Measurements from ENCODE around the gene SGSM1. TPM values are rescaled to one million over a fixed set of nuclear protein-coding genes. Genes with fewer than 3 reads are reported as not detected.
A peak's percentile ranks its signal among the peaks of the same experiment; 100 is the strongest.

The SGSM1 gene
- total and polyA plus RNA-seq, 9 of the 15 experiments (the other 6 are each of a cell fraction or from before 2014, with no cell fraction given), result not detected

DNA sequence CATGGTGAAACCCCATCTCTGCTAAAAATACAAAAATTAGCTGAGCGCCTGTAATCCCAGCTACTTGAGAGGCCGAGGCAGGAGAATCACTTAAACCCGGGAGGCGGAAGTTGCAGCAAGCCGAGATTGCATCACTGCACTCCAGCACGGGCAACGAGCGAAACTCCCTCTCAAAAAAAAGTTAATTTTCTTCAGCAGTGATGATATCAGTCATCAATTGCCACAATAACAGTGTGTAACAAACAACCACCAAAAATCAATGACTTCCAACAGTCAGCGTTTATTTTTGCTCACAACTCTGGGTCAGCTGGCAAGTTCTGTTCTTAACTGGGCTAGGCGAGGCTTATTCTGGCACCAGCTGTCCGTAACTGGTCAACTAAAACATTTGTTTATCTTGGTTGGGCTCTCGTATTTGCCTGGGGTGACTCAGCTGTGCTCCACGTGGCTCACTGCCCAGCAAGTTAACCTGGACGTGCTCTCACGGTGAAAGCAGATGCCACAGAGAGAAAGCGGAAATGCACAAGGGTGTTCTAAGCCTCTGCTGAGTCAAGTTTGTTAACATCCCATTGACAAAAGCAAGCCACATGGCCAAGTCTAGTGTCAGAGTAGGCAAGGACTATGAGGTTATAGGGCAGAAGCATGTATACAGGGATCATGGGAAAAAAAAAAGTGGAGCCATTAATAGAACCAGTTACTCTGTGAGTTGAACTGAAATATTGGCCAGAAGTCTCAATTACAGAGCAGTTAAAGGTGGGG, 88.4 kb downstream of the SGSM1 start:
- no TSS peak for BruUV-seq (replicated peaks)
- peak in 2 of 4 experiments; percentile 22 to 25 for DNase-seq (ENCODE audit: extremely low read depth in 1 of 4, low spot score in 3 of 4)
- Histone ChIP-seq H2AFZ (ENCODE audit: low read depth, low read length) (peak overlapping the region; percentile 68), H3K4me1 (replicated peaks in 1 of 2; ENCODE audit: control insufficient read depth in 2 of 2, insufficient read depth in 2 of 2, low read length in 2 of 2) (peaks cover 6 to 7% of the 10 kb centered on the region in 2 experiments; a peak in 4 of 5 replicates), H4K20me1 (replicated peaks; ENCODE audit: control insufficient read depth, insufficient read depth, low read length) (no peaks in the 10 kb centered on the region), H3K27ac (ENCODE audit: extremely low read depth, low read depth, low read length) (no peak overlapping the region), H3K9ac (ENCODE audit: insufficient read depth in 1 of 2, low read depth in 2 of 2, low read length in 2 of 2) (no peak overlapping the region), H3K4me2 (ENCODE audit: insufficient read depth, low read length) (peak overlapping the region; percentile 32; the same call in 1 of the 2 replicates), H3K4me3 (no peak overlapping the region), H3K9me3 (replicated peaks; ENCODE audit: control insufficient read depth, insufficient read depth, low read depth, low read length) (no peaks in the 10 kb centered on the region), H3K27me3 (ENCODE audit: control insufficient read depth in 2 of 2, insufficient read depth in 2 of 2, low read length in 2 of 2) (peaks cover 0 to 24% of the 10 kb centered on the region in 2 experiments; a peak in 2 of 5 replicates), H3K9me1 (ENCODE audit: control insufficient read depth, insufficient read depth, low read length) (no peaks in the 10 kb centered on the region), H3K79me2 (ENCODE audit: control insufficient read depth, insufficient read depth, low read length) (no peaks in the 10 kb centered on the region), H3K36me3 (ENCODE audit: control insufficient read depth, insufficient read depth, low read length) (no peaks in the 10 kb centered on the region)
- peak; percentile 68 for ATAC-seq
- 10% methylated on average over 14 of the region's 16 CpGs for whole genome bisulfite sequencing (ENCODE audit: insufficient coverage, low coverage, missing lambda C conversion rate)
- ChIA-PET CTCF (ENCODE audit: low intra/inter-chr PET ratio) (no interaction called here), POLR2A (interaction anchor here (0.6 kb wide), 1 partner anchor 13 kb away, joined by 3 read pairs; no protein-coding TSS in a partner anchor)
- intact Hi-C loops (cut with micrococcal nuclease), result no loop called here
- in situ Hi-C loops (cut with MboI), result no loop called here
- FAIRE-seq, result no peak
- TF ChIP-seq NR1H2 (CRISPR knock-in tag; IDR thresholded peaks at IDR 0.05) (no peak), ZNF76 (CRISPR knock-in tag; IDR thresholded peaks at IDR 0.05; ENCODE audit: borderline replicate concordance) (no peak), XRCC4 (IDR thresholded peaks at IDR 0.05; ENCODE audit: extremely low read depth, insufficient read depth, insufficient read length) (no peak), GABPA (tag; conservative IDR thresholded peaks at IDR 0.05; ENCODE audit: low read depth) (peak; percentile 29; the same call in 1 of the 2 replicates), MAFK (IDR thresholded peaks at IDR 0.05; ENCODE audit: low read length) (peak; percentile 39; the same call in 1 of the 2 replicates), SMARCC2 (IDR thresholded peaks at IDR 0.05; ENCODE audit: low read depth) (no peak), MAFF (IDR thresholded peaks at IDR 0.05; ENCODE audit: low read length) (peak; percentile 18; the same call in 1 of the 2 replicates), ZNF263 (CRISPR knock-in tag; IDR thresholded peaks at IDR 0.05; ENCODE audit: borderline replicate concordance) (no peak), DACH1 (IDR thresholded peaks at IDR 0.05; ENCODE audit: partially characterized antibody) (no peak)
- TF ChIP-seq, protein P1, sequence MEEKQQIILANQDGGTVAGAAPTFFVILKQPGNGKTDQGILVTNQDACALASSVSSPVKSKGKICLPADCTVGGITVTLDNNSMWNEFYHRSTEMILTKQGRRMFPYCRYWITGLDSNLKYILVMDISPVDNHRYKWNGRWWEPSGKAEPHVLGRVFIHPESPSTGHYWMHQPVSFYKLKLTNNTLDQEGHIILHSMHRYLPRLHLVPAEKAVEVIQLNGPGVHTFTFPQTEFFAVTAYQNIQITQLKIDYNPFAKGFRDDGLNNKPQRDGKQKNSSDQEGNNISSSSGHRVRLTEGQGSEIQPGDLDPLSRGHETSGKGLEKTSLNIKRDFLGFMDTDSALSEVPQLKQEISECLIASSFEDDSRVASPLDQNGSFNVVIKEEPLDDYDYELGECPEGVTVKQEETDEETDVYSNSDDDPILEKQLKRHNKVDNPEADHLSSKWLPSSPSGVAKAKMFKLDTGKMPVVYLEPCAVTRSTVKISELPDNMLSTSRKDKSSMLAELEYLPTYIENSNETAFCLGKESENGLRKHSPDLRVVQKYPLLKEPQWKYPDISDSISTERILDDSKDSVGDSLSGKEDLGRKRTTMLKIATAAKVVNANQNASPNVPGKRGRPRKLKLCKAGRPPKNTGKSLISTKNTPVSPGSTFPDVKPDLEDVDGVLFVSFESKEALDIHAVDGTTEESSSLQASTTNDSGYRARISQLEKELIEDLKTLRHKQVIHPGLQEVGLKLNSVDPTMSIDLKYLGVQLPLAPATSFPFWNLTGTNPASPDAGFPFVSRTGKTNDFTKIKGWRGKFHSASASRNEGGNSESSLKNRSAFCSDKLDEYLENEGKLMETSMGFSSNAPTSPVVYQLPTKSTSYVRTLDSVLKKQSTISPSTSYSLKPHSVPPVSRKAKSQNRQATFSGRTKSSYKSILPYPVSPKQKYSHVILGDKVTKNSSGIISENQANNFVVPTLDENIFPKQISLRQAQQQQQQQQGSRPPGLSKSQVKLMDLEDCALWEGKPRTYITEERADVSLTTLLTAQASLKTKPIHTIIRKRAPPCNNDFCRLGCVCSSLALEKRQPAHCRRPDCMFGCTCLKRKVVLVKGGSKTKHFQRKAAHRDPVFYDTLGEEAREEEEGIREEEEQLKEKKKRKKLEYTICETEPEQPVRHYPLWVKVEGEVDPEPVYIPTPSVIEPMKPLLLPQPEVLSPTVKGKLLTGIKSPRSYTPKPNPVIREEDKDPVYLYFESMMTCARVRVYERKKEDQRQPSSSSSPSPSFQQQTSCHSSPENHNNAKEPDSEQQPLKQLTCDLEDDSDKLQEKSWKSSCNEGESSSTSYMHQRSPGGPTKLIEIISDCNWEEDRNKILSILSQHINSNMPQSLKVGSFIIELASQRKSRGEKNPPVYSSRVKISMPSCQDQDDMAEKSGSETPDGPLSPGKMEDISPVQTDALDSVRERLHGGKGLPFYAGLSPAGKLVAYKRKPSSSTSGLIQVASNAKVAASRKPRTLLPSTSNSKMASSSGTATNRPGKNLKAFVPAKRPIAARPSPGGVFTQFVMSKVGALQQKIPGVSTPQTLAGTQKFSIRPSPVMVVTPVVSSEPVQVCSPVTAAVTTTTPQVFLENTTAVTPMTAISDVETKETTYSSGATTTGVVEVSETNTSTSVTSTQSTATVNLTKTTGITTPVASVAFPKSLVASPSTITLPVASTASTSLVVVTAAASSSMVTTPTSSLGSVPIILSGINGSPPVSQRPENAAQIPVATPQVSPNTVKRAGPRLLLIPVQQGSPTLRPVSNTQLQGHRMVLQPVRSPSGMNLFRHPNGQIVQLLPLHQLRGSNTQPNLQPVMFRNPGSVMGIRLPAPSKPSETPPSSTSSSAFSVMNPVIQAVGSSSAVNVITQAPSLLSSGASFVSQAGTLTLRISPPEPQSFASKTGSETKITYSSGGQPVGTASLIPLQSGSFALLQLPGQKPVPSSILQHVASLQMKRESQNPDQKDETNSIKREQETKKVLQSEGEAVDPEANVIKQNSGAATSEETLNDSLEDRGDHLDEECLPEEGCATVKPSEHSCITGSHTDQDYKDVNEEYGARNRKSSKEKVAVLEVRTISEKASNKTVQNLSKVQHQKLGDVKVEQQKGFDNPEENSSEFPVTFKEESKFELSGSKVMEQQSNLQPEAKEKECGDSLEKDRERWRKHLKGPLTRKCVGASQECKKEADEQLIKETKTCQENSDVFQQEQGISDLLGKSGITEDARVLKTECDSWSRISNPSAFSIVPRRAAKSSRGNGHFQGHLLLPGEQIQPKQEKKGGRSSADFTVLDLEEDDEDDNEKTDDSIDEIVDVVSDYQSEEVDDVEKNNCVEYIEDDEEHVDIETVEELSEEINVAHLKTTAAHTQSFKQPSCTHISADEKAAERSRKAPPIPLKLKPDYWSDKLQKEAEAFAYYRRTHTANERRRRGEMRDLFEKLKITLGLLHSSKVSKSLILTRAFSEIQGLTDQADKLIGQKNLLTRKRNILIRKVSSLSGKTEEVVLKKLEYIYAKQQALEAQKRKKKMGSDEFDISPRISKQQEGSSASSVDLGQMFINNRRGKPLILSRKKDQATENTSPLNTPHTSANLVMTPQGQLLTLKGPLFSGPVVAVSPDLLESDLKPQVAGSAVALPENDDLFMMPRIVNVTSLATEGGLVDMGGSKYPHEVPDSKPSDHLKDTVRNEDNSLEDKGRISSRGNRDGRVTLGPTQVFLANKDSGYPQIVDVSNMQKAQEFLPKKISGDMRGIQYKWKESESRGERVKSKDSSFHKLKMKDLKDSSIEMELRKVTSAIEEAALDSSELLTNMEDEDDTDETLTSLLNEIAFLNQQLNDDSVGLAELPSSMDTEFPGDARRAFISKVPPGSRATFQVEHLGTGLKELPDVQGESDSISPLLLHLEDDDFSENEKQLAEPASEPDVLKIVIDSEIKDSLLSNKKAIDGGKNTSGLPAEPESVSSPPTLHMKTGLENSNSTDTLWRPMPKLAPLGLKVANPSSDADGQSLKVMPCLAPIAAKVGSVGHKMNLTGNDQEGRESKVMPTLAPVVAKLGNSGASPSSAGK (IDR thresholded peaks at IDR 0.05), result peak; percentile 41; the same call in 1 of the 2 replicates
